Measurements from ENCODE around the gene CNTNAP3B.
"Not testable (repeated sequence)": the region's sequence is repeated elsewhere in the genome, so short reads cannot be mapped to it uniquely, and the experiment has no call there.

The CNTNAP3B gene

DNA sequence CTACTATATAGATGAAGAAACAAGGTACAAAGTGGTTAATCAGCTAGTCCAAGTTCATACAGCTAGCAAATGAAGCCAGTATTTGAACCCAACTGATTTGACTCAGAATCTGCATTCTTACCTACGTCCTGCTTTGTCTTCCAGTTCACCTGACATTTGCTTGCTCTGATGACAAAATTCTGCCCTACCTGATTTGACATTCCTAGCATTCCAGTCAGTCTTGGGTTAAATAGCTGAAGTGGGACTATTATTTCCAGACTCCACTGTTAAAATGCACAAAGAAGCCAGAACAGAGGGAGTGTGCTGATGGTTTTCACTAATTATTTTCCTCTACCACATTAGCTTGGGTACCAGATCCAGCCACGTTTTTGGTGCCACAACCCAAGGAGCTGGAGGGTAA, 78.5 kb downstream of the CNTNAP3B start:
- H3K9ac ChIP-seq (ENCODE audit: low read length); H3K36me3 ChIP-seq (ENCODE audit: control insufficient read depth, insufficient read depth, low read length); H3K27me3 ChIP-seq (ENCODE audit: control insufficient read depth, insufficient read depth, low read length); H3K4me3 ChIP-seq (ENCODE audit: low read length); H3K4me1 ChIP-seq (ENCODE audit: control insufficient read depth, insufficient read depth, low read length); H3K27ac ChIP-seq (ENCODE audit: low read depth, low read length): not testable (repeated sequence)

DNA sequence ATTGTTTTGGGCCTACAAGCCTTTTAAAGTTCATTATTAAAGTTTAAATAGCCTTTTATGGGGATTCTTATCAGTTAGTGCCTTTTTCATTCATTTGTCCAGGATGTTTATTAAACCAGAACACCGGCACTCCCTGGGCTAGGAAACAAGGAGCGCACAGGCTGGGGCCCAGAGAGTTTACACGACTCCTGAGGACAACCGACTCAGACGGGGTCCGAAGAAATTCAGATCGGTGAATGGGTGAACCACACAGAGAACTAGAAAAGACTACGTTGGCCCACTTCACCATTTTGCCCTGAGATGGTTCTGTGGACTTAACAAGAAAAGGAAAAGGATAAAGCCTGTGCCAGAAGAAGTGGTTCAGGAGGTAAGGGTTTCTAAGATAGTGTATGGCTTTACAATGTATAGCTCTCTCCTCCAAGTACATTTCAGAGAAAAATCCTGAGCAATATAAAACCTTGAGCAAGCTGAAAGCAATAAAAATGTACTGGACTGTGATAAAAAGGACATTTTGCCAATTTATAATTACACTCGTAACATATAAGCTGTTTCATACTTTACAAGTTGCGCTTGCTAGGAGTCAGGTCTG, 84.7 kb downstream of the CNTNAP3B start:
- H3K27me3 ChIP-seq (ENCODE audit: control insufficient read depth, insufficient read depth, low read length); H3K4me1 ChIP-seq (ENCODE audit: control insufficient read depth, insufficient read depth, low read length); H3K36me3 ChIP-seq (ENCODE audit: control insufficient read depth, insufficient read depth, low read length); H3K4me3 ChIP-seq (ENCODE audit: low read length); H3K27ac ChIP-seq (ENCODE audit: low read depth, low read length); H3K9ac ChIP-seq (ENCODE audit: low read length): not testable (repeated sequence)

DNA sequence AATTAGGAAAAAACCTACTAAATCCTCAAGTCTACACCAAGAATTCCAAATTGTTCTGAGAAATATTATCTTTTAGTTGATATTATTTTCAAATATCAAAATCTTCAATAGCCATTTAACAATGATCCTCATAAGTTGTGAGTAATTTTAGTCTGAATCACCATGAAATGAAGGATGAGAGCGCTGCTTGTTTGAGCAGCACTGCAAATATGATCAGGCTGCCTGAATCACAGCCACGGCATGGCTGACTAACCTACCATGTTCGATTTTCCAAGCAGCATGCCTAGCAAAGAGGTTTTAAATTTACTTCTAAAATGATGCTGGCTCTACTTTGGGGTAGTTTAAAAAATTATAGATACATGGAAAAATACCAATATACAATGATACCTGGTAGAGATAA, 95.7 kb downstream of the CNTNAP3B start:
- H3K4me3 ChIP-seq (ENCODE audit: low read length); H3K27me3 ChIP-seq (ENCODE audit: control insufficient read depth, insufficient read depth, low read length); H3K36me3 ChIP-seq (ENCODE audit: control insufficient read depth, insufficient read depth, low read length); H3K4me1 ChIP-seq (ENCODE audit: control insufficient read depth, insufficient read depth, low read length); H3K9ac ChIP-seq (ENCODE audit: low read length); H3K27ac ChIP-seq (ENCODE audit: low read depth, low read length): not testable (repeated sequence)

DNA sequence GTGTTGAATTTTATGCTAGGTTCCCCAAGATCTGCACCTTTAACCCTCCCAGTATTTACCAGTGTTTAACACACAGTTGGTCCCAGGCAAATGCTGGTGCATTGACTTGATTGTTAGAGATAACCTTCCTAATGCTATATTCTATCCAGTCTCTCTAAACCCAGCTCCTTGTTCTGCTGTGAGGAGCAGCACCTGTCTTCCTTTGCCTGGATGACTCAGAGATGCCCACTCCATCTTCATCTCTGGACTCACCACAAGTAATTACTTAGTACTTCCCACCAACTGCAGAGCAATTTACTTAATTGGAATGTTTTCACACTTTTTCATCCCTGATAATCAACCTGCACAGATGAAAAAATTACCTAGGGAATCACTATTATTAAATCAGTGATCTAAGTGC, 108.6 kb downstream of the CNTNAP3B start:
- H3K9ac ChIP-seq (ENCODE audit: low read length); H3K4me1 ChIP-seq (ENCODE audit: control insufficient read depth, insufficient read depth, low read length); H3K27ac ChIP-seq (ENCODE audit: low read depth, low read length); H3K36me3 ChIP-seq (ENCODE audit: control insufficient read depth, insufficient read depth, low read length); H3K27me3 ChIP-seq (ENCODE audit: control insufficient read depth, insufficient read depth, low read length); H3K4me3 ChIP-seq (ENCODE audit: low read length): not testable (repeated sequence)

DNA sequence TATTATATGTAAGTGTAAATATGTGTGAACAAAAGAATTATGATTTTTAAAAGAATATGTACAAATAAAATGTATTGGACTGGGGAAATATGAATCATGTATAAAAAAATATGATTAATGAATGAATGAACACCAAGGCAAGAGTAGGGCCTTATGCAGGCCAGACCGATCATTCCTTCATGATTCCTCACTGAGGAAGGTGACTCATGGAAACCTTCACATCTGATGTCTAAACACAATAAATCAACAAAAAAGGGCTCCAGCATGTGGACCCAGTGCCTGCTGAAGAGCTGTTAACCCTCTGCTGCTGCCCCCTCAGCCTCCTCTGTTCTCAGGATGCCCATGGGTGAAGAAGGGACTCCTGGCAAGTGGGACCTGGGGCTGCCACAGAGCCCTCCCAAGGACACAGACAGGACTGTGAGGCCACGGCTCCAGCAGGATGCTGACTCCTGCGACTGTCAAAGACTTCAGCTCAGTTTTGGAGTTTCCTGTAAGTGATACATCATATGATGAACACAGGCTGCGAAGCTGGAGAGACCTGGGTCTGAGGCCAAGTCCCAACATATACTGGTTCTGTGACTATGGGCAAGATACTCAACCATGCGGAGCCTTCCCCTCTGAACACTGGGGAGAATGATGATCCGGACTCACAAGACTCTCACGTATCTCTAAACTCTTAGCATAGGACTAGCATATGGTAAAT, 110.9 kb downstream of the CNTNAP3B start:
- H3K4me1 ChIP-seq (ENCODE audit: control insufficient read depth, insufficient read depth, low read length); H3K27me3 ChIP-seq (ENCODE audit: control insufficient read depth, insufficient read depth, low read length); H3K9ac ChIP-seq (ENCODE audit: low read length); H3K27ac ChIP-seq (ENCODE audit: low read depth, low read length); H3K4me3 ChIP-seq (ENCODE audit: low read length); H3K36me3 ChIP-seq (ENCODE audit: control insufficient read depth, insufficient read depth, low read length): not testable (repeated sequence)

DNA sequence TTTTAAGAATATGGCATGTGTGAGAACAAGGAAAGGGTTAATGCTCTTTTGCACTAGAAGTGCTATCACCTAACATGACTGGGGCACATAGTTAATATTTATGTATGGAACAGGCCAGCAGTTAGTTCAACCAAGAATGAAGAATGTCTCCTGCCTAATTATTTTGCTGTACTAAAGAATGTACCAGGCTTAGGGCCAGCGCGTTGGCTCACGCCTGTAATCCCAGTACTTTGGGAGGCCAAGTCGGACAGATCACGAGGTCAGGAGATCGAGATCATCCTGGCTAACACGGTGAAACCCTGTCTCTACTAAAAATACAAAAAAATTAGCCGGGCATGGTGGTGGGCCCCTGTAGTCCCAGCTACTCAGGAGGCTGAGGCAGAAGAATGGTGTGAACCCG, 114.9 kb downstream of the CNTNAP3B start:
- not testable (repeated sequence) for H3K4me3 ChIP-seq (ENCODE audit: low read length); H3K27me3 ChIP-seq (ENCODE audit: control insufficient read depth, insufficient read depth, low read length); H3K4me1 ChIP-seq (ENCODE audit: control insufficient read depth, insufficient read depth, low read length); H3K27ac ChIP-seq (ENCODE audit: low read depth, low read length); H3K9ac ChIP-seq (ENCODE audit: low read length); H3K36me3 ChIP-seq (ENCODE audit: control insufficient read depth, insufficient read depth, low read length)

DNA sequence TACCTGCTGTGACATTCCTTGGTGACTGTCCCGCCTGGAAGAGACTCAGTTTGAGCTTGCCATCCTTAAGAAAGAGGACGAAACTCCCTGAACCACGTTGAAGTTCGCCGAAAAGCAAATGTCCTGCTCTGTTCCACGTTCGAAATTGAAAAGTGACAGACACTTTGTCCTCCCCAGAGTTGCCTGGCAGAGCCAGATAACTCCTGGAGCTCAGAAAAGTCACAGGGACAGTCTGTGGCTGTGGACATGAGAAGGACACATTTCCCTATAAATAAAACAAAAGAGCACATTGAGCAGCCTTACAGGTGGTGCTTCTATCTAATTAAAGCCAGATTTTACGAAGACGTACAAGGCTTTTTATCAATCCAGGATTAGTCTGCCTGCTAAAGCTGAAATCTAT, 137.6 kb downstream of the CNTNAP3B start:
- H3K27ac ChIP-seq (ENCODE audit: low read depth, low read length); H3K9ac ChIP-seq (ENCODE audit: low read length); H3K4me3 ChIP-seq (ENCODE audit: low read length); H3K36me3 ChIP-seq (ENCODE audit: control insufficient read depth, insufficient read depth, low read length); H3K27me3 ChIP-seq (ENCODE audit: control insufficient read depth, insufficient read depth, low read length); H3K4me1 ChIP-seq (ENCODE audit: control insufficient read depth, insufficient read depth, low read length): not testable (repeated sequence)

DNA sequence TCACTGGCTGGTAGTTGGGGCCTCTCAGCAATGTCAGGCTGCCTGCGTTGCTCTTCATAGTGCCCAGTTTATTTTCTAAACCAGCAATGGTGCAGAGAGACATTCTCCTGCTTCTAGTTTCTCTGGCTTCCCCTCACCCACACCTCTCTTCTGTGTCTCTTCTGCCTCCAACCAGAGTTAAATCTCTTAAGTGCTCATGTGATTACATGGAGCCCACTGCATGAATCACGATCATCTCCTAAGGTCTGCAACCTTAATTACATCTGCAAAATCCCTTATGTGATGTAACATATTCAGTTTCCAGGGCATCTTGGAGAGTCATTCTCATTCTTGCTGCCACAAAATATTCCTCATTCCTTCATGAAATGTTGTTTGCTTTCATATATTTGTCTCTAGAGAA, 149.0 kb downstream of the CNTNAP3B start:
- not testable (repeated sequence) for H3K36me3 ChIP-seq (ENCODE audit: control insufficient read depth, insufficient read depth, low read length); H3K27ac ChIP-seq (ENCODE audit: low read depth, low read length); H3K27me3 ChIP-seq (ENCODE audit: control insufficient read depth, insufficient read depth, low read length); H3K4me1 ChIP-seq (ENCODE audit: control insufficient read depth, insufficient read depth, low read length); H3K9ac ChIP-seq (ENCODE audit: low read length); H3K4me3 ChIP-seq (ENCODE audit: low read length)

DNA sequence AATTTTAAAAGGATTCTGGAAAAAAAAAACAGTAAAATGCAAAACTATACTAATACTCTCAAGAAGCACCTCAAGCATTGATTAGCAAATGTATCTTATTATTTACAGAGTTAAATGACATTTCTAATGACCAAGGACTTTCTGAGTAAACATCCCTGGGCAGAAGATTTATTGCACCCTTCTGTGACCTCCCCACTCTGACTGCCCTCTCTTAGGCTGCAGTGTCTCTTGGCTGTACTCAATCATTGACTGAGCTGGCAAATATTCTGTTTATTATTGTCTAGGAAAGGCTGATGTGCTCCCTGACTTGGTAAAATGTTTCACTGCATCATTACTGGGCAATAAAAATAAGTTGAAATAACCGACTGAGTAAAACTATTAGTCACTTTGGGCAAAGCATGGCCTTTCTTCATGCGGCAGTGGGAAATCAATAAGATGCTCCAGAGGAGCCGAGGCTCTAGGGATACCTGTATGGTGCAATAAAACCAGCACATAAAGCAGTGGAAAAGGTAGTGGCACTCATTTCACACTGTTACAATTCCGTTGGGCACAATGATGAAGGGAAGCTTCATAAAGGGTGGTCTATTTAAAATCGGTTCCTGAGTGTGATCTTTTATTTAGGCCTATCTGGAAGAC, 151.1 kb downstream of the CNTNAP3B start:
- not testable (repeated sequence) for H3K27ac ChIP-seq (ENCODE audit: low read depth, low read length); H3K4me1 ChIP-seq (ENCODE audit: control insufficient read depth, insufficient read depth, low read length); H3K36me3 ChIP-seq (ENCODE audit: control insufficient read depth, insufficient read depth, low read length); H3K4me3 ChIP-seq (ENCODE audit: low read length); H3K9ac ChIP-seq (ENCODE audit: low read length); H3K27me3 ChIP-seq (ENCODE audit: control insufficient read depth, insufficient read depth, low read length)

DNA sequence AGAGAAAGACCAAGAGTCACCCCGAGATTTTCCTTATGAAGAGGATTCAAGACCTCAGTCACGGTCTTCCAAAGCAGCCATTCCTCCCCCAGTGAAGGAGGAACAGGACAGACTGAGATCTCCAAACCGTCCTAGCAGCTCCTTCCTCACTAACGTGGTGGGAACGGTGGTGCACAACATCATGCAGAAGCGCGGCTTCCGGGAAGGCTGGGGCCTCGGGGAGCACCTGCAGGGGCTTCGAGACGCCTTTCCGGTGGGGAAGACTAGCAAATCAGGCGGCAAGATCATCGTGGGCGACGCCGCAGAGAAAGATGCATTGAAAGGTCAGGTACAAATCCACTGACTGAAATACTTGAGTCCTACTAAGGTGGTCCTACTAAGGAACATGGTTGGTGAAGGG, 154.3 kb downstream of the CNTNAP3B start:
- not testable (repeated sequence) for H3K27ac ChIP-seq (ENCODE audit: low read depth, low read length); H3K27me3 ChIP-seq (ENCODE audit: control insufficient read depth, insufficient read depth, low read length); H3K4me1 ChIP-seq (ENCODE audit: control insufficient read depth, insufficient read depth, low read length); H3K36me3 ChIP-seq (ENCODE audit: control insufficient read depth, insufficient read depth, low read length); H3K9ac ChIP-seq (ENCODE audit: low read length); H3K4me3 ChIP-seq (ENCODE audit: low read length)

DNA sequence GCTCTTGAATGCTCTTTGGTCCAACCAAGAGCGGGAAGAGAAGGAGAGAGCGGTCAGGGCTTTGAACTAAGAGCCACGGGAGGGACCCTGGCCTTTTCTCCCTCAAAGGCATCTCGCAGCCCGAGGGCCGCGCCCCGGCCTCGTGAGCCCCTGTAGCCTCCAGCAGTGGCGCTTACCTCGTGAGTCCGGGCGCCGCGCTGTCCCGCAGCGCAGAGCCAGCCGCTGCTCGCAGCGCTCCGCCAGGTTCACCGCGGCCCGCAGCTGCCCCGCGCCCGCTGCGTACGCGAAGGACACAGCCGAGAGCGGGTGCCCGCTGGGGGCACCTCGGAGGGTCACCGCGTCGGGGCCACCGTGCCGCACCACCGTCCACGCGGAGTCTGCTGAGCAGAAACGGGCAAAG, 176.2 kb downstream of the CNTNAP3B start:
- H3K4me3 ChIP-seq (ENCODE audit: low read length); H3K4me1 ChIP-seq (ENCODE audit: control insufficient read depth, insufficient read depth, low read length); H3K27ac ChIP-seq (ENCODE audit: low read depth, low read length); H3K27me3 ChIP-seq (ENCODE audit: control insufficient read depth, insufficient read depth, low read length); H3K36me3 ChIP-seq (ENCODE audit: control insufficient read depth, insufficient read depth, low read length); H3K9ac ChIP-seq (ENCODE audit: low read length): not testable (repeated sequence)

DNA sequence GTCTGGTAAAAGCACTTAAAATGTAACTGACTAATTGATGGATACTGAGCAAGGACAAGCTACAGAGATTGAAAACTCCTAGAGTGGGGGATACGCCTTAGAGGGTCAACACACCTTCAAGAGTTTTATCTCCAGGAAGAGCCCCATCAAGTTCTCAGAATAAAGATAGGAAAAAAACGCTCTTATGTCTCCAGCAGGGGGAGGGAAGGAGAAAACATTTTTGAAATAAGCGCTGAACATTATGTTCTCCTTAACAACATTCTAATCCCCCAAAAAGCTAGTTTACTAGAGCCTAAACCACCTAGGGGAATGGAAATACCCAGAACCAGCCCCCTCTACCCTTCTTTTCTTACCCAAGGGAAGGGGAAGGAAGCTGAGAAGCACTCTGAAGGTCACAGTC, 187.5 kb downstream of the CNTNAP3B start:
- not testable (repeated sequence) for H3K27ac ChIP-seq (ENCODE audit: low read depth, low read length)

DNA sequence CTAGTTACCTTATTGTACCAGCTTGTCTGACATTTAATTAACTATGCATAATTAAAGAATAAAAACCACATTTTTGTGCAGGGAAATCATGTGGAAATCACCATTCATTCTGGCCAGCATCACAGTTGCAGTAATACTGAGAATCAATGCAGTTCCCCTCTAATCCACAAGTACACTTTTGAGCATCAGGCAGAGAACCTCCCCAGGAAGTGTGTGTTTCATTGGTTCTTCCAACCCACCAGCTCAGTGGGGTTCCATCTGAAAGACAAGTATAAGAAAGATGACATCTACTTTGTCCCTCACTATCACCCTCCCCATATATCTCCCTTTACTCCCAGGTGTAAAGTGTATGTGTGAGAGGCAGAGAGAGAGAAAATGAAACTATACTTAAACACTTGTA, 191.1 kb downstream of the CNTNAP3B start:
- not testable (repeated sequence) for H3K27me3 ChIP-seq (ENCODE audit: control insufficient read depth, insufficient read depth, low read length); H3K4me1 ChIP-seq (ENCODE audit: control insufficient read depth, insufficient read depth, low read length)

More for the DNA sequence above, 187.5 kb downstream of the CNTNAP3B start:
- H3K27me3 ChIP-seq (ENCODE audit: control insufficient read depth, insufficient read depth, low read length); H3K4me1 ChIP-seq (ENCODE audit: control insufficient read depth, insufficient read depth, low read length); H3K9ac ChIP-seq (ENCODE audit: low read length); H3K4me3 ChIP-seq (ENCODE audit: low read length); H3K36me3 ChIP-seq (ENCODE audit: control insufficient read depth, insufficient read depth, low read length): not testable (repeated sequence)

More for the DNA sequence above, 191.1 kb downstream of the CNTNAP3B start:
- not testable (repeated sequence) for H3K9ac ChIP-seq (ENCODE audit: low read length); H3K36me3 ChIP-seq (ENCODE audit: control insufficient read depth, insufficient read depth, low read length); H3K27ac ChIP-seq (ENCODE audit: low read depth, low read length); H3K4me3 ChIP-seq (ENCODE audit: low read length)

Measured in rectal smooth muscle tissue (tissue), 1 donor.